Thymus (tissue), 14 donors: ENCODE data around the gene SPTA1. TPM values are rescaled to one million over a fixed set of nuclear protein-coding genes. Genes with fewer than 3 reads are reported as not detected.
A peak's percentile ranks its signal among the peaks of the same experiment; 100 is the strongest.

Source experiments
- DNase-seq, 9 donors: peaks; one replicate each; pipeline ENCODE4 v3.0.0-alpha.2; 2013; ENCODE audit warnings: low spot score in 9 of 9, low read depth in 6 of 9, missing footprints in 1 of 9
- H3K27ac ChIP-seq, 2 donors: one replicate each; pipeline ENCODE4 v1.5.1; 2013; ENCODE audit warnings: control low read depth in 1 of 2, low read depth in 1 of 2, low read length in 1 of 2, mild to moderate bottlenecking in 1 of 2, moderate library complexity in 1 of 2
- H3K27me3 ChIP-seq, 2 donors: one replicate each; pipeline ENCODE4 v1.5.1; 2013; ENCODE audit warnings: low read length in 1 of 2; ENCODE audit not compliant: control insufficient read depth in 2 of 2, insufficient read depth in 1 of 2
- H3K36me3 ChIP-seq, 2 donors: one replicate each; pipeline ENCODE4 v1.5.1; 2013; ENCODE audit warnings: low read length in 1 of 2, mild to moderate bottlenecking in 1 of 2, moderate library complexity in 1 of 2; ENCODE audit not compliant: control insufficient read depth in 2 of 2, insufficient read depth in 2 of 2
- H3K4me1 ChIP-seq, 2 donors: one replicate each; pipeline ENCODE4 v1.5.1; 2013; ENCODE audit warnings: low read length in 2 of 2; ENCODE audit not compliant: control insufficient read depth in 2 of 2, insufficient read depth in 2 of 2
- H3K4me3 ChIP-seq, 2 donors: one replicate each; pipeline ENCODE4 v1.5.1; 2013; ENCODE audit warnings: low read length in 2 of 2, control low read depth in 1 of 2, mild to moderate bottlenecking in 1 of 2
- H3K9me3 ChIP-seq, 2 donors: one replicate each; pipeline ENCODE4 v1.5.1; 2013; ENCODE audit warnings: low read length in 1 of 2, mild to moderate bottlenecking in 1 of 2; ENCODE audit not compliant: control insufficient read depth in 2 of 2, insufficient read depth in 1 of 2
- WGBS: extraction: QIAGEN DNeasy Blood & Tissue Kit; methylation state at CpG from one replicate; pipeline ENCODE4 v1.1.7; 2013; 5-methylcytosine and 5-hydroxymethylcytosine counted together
- long read RNA-seq, 10 donors: transcript quantifications; one replicate each; lab custom pipeline, GENCODE V29; 2026
- polyA plus RNA-seq: library from polyadenylated mRNA; stranded (reverse); fragments of 200-250 nt; gene quantifications from one replicate; pipeline ENCODE4 v1.2.3, GENCODE V29; 2013
- total RNA-seq: library from RNA; stranded (reverse); fragments of 120-200 nt; gene quantifications from one replicate; pipeline ENCODE4 v1.2.4, GENCODE V29; 2013
- donor health status: healthy.

SPTA1 gene
- total RNA-seq (4.6 TPM), polyA plus RNA-seq (0.41 TPM)
- long read RNA-seq, donor 1 = 0 reads
- long read RNA-seq, donor 2, partial matches to known transcripts = 0 of 1 reads
- long read RNA-seq, donor 2, other reads (novel, unspliced or antisense) = 0 of 1 reads
- long read RNA-seq, donor 3, partial matches to known transcripts = 0 of 1 reads
- long read RNA-seq, donor 3, other reads (novel, unspliced or antisense) = 0 of 1 reads
- long read RNA-seq, donor 4 = 0 reads
- long read RNA-seq, donor 5 = 0 reads
- long read RNA-seq, donor 6, partial matches to known transcripts = 0 of 2 reads
- long read RNA-seq, donor 6, other reads (novel, unspliced or antisense) = 0 of 2 reads
- long read RNA-seq, donor 7 = 0 reads
- long read RNA-seq, donor 8 = 0 reads
- long read RNA-seq, donor 9 = 0 reads
- long read RNA-seq, donor 10 = 0 reads

DNA sequence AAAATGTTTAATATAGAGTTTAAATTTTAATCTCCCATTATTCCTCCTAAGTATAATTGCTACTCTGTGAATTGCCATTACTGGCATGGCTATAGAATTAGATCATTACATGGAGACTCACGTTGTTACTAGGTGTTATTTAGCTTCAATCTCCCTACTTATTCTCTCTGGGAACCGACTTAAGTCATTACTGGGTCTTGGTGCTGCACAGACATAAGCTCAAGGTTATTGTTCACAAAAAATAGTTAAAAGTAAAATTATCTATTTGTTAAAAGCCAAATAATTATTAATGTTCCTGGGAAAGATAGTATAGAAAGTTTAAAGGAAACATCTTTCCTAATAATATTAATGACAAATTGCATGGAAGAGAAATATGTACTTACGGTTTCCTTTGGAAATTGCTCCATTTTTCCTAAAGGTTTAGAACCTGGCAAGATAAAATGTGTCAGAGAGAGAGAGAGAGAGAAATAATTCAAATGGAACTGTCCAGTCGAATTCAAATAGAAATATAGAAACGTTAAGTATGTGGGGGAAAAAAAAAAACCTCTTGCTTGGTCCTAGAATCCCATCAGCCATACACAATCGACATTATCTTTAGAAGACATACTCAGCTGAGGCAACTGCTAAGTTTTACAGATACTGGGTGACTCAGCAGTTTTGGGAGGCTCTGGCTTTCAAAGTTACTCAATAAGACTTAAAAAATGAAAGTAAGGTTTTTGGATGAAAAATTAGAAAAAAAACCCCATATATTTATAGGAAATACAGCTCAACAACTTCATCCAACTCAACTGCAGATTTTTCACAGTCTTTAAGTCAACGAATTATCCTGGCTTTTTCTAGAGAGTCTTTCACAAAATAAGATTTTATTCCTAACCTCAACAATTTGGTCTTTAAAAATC, at the start of gene SPTA1:
Gene SPTA1, minus strand, starts transcription at position 605 of the 899 bp plus-strand sequence. Its CDS starts 198 bp downstream, at position 407.
- WGBS = 53% methylated on average over 7 of the region's 7 CpGs
- Histone ChIP-seq H3K9me3 (no peaks in the 10 kb centered on the region), H3K27ac (no peak within 1 kb of the TSS), H3K4me3 (no peak within 1 kb of the TSS), H3K27me3 (no peaks in the 10 kb centered on the region), H3K36me3 (no peaks in the 10 kb centered on the region), H3K4me1 (no peaks in the 10 kb centered on the region)
- peak in 1 of 9 donors; percentile 6 for DNase-seq

GRCh38 chr1:158735848-158736247, 49.3 kb upstream of the SPTA1 start:
- Histone ChIP-seq H3K27ac (no peak overlapping the region), H3K4me1 (no peaks in the 10 kb centered on the region), H3K36me3 (no peaks in the 10 kb centered on the region), H3K4me3 (no peak overlapping the region), H3K9me3 (no peaks in the 10 kb centered on the region), H3K27me3 (no peaks in the 10 kb centered on the region)
- DNase-seq = no peak

- Histone ChIP-seq H3K36me3 (no peaks in the 10 kb centered on the region), H3K4me1 (no peaks in the 10 kb centered on the region)
Observed at GRCh38 chr1:158732524-158732923, 46.0 kb upstream of the SPTA1 start.

DNA sequence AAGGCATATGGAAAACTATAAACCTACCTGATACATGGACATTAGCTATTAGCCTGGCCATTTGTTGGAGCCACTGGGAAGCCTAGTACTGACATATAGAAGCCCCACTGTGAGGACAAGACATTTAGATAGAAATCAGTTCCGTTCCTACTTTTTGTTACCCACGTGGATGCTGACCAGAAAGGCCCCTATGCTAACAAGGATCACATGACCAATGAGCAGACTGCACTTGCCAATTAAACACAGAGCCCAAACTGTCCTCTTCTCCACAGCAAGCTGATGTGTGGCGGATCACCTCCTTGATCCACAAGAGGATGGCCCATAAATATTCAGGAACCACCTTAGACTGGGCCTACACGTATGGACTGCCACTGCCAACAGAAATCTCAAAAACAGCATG, 45.2 kb upstream of the SPTA1 start:
- Histone ChIP-seq H3K36me3 (no peaks in the 10 kb centered on the region), H3K27me3 (no peaks in the 10 kb centered on the region), H3K4me3 (no peak overlapping the region), H3K9me3 (no peaks in the 10 kb centered on the region), H3K27ac (no peak overlapping the region), H3K4me1 (no peaks in the 10 kb centered on the region)
- 95% methylated on average over 4 of the region's 4 CpGs for WGBS
- no peak for DNase-seq

More at GRCh38 chr1:158732524-158732923, 46.0 kb upstream of the SPTA1 start:
- WGBS = 95% methylated on average over 2 of the region's 2 CpGs
- no peak overlapping the region for H3K4me3 ChIP-seq
- H3K27ac ChIP-seq = no peak overlapping the region
- no peaks in the 10 kb centered on the region for H3K9me3 ChIP-seq
- no peak for DNase-seq
- H3K27me3 ChIP-seq = no peaks in the 10 kb centered on the region

DNA sequence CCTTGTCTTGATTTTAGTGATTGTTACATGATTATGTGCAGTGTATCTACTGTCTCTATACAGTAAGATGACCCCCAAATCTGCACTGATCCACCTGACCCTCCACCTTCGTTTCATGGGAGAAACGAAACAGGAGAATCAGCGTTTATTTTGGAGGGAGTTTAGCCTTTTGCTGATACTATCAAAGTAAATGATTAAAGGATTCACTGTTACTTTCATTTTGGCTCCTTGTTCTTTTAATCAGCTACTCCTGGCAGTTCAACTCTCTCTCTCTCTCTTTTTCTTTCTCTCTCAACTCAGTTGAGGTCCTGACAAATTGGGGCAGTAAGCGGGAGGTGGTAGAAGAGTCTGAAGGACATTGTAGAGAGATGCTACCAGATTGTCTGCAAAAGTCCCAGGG, 43.9 kb upstream of the SPTA1 start:
- no peaks in the 10 kb centered on the region for H3K4me1 ChIP-seq
- H3K36me3 ChIP-seq = no peaks in the 10 kb centered on the region
- 90% methylated on average over 4 of the region's 4 CpGs for WGBS
- no peak overlapping the region for H3K27ac ChIP-seq
- no peak for DNase-seq
- no peaks in the 10 kb centered on the region for H3K9me3 ChIP-seq
- no peak overlapping the region for H3K4me3 ChIP-seq
- no peaks in the 10 kb centered on the region for H3K27me3 ChIP-seq

- Histone ChIP-seq H3K4me3 (no peak overlapping the region), H3K4me1 (no peaks in the 10 kb centered on the region), H3K27me3 (no peaks in the 10 kb centered on the region), H3K36me3 (no peaks in the 10 kb centered on the region), H3K27ac (no peak overlapping the region), H3K9me3 (no peaks in the 10 kb centered on the region)
- 78% methylated on average over 3 of the region's 3 CpGs for WGBS
- no peak for DNase-seq
Observed at GRCh38 chr1:158728510-158729225, 42.2 kb upstream of the SPTA1 start.

DNA sequence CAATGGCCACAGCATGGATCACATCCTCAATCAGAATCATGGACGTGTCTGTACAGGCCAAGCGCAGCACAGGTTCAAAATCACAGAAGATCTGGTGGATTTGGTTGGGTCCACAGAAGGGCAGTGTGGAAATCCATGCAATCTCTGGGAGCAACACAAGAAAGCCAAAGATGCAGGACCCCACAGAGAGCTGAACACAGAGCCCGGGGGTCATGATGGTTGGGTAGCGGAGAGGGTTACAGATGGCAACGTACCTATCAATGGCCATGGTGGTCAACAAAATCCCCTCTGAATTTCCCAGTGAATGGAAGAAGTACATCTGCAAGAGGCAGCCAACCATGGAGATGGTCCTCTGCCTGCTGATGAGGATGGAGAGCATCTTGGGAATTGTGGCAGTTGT, 37.9 kb upstream of the SPTA1 start:
- WGBS = 98% methylated on average over 5 of the region's 5 CpGs
- H3K27me3 ChIP-seq = no peaks in the 10 kb centered on the region
- no peak for DNase-seq

GRCh38 chr1:158720620-158721019, 34.1 kb upstream of the SPTA1 start, which contains the start of gene OR6K3:
TSS of gene OR6K3 (minus strand) at chr1:158720720. CDS start at chr1:158718115, 2,605 bp downstream.
- no peak within 1 kb of the TSS for H3K27ac ChIP-seq
- 98% methylated on average over 2 of the region's 2 CpGs for WGBS

More for the DNA sequence above, 37.9 kb upstream of the SPTA1 start:
- no peaks in the 10 kb centered on the region for H3K36me3 ChIP-seq
- no peak overlapping the region for H3K27ac ChIP-seq
- no peaks in the 10 kb centered on the region for H3K4me1 ChIP-seq
- no peak overlapping the region for H3K4me3 ChIP-seq
- H3K9me3 ChIP-seq = no peaks in the 10 kb centered on the region

More at GRCh38 chr1:158720620-158721019, 34.1 kb upstream of the SPTA1 start, which contains the start of gene OR6K3:
- H3K27me3 ChIP-seq = no peaks in the 10 kb centered on the region
- H3K36me3 ChIP-seq = no peaks in the 10 kb centered on the region
- H3K4me1 ChIP-seq = no peaks in the 10 kb centered on the region
- no peak for DNase-seq
- no peaks in the 10 kb centered on the region for H3K9me3 ChIP-seq
- H3K4me3 ChIP-seq = no peak within 1 kb of the TSS
